HG03469 (cell line): Measurements from ENCODE around the gene EIF3B.
"Not testable (repeated sequence)": the region's sequence is repeated elsewhere in the genome, so short reads cannot be mapped to it uniquely, and the experiment has no call there.

Experiments used
- ATAC-seq: cut with Tn5 transposase; IDR thresholded peaks from one replicate; pipeline ENCODE4 v1.9.1; 2021; ENCODE audit warnings: mild to moderate bottlenecking, moderate library complexity, moderate number of reproducible peaks; ENCODE audit not compliant: unreplicated experiment

The EIF3B gene

GRCh38 chr7:2399848-2400587, 45.4 kb downstream of the EIF3B start:
- no peak for ATAC-seq

DNA sequence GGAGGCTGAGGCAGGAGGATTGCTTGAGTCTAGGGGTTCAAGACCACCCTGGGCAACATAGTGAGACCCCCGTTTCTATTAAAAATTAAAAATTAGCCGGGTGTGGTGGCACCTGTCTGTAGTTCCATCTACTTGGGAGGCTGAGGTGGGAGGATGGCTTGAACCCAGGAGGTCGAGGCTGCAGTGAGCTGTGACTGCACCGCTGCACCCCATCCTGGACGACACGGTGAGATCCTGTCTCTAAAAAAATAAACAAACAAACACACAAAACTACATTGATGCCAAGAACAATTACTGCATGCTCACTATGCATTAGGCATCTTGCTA, 48.0 kb downstream of the EIF3B start:
- ATAC-seq: no peak

DNA sequence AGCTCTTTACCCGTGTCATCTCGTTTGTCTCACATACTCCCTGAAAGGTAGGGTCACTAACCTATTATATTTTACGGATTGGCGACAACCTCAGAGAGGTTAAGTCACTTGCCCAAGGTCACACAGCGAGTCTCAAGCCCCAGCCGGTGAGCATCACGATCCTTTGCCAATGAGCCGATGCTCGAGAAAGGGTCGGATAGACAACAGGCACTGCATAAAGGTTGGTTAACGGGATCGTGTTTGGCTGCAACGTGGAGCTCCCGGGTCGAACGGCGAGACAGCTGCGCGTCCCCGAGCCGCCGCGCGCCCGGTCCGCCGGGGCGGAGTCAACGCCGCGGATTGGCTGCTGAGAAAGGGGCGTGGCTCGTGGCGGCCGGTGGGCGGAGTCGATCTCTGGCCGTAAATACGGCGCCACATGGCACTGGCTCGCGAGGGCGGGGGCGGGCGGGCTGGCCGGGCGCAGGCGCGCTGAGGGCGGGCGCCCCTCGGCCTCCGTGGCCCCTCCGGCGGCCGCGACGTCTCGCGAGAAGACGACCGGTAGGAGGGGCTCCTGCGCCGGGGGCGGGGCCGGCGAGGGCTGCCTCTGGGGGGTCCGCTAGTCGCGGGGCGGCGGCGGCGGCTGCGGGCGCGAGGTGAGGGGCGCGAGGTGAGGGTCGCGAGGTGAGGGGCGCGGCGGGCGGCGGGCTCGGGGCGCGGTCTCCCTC, 48.5 kb downstream of the EIF3B start, which contains the start of gene CHST12:
CHST12 (plus strand) TSS at position 598 of the 704 bp plus-strand sequence. CDS start 29,029 bp downstream, outside the sequence.
- ATAC-seq: peak; percentile 38

DNA sequence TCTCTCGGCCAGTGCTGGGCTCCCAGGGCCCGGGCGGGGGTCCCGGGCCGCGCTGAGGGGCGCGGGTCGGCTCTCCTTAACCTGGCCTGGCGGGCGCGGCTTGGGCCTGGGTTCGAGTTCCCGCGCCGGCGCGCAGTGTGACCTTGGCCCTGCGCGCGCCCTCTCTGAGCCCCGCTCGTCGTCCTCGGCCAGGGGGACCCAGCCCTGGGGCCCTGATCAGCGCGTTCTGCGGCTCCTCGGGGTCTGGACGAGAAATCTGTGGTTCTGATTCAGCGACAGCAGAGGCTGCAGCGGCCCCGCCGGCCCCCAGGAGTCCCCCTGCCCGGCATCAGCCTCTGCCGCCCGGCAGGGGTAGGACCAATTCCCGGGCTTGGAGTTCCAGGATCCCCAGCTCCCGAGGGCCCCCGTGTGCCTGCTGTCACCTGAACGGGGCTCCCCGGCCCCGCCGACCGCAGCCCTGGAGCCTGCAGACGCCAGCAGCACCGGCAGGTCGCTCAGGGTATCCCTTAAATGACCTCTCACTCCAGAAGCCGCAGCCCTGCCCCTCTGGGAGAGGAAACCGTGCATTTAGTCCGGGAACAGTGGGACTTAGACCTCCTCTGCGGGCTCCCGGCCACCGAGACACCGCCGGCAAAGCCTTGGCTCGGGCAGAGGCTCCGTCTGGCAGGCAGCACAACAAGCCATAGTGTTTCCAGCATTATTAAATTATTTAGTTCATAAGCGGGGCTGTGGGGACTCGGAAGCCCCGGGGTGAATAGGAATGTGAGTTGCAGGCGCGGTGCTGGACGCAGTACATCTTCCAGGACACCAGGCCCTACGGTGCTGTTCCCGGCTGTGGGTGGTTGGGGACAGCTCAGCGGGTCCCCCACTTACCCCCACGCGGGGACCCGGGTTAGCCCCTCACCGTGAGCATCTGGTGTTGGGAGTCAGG, 49.4 kb downstream of the EIF3B start:
- no peak for ATAC-seq

- no peak for ATAC-seq
These were observed 50.1 kb downstream of the EIF3B start for GRCh38 chr7:2404714-2405119.

DNA sequence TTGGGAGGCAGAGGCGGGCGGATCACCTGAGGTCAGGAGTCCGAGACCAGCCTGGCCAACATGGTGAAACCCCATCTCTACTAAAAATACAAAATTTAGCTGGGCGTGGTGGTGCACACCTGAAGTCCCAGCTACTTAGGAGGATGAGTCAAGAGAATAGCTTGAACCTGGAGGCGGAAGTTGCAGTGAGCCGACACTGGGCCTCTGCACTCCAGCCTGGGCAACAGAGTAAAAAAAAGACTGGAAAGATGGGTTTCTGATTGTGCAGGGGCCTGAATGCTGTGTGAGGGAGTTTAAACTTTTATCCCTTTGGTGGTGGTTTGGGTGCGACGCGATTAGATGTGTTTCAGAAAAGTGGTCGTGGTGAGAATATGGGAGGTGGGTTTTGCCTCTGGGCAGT, 50.6 kb downstream of the EIF3B start:
- ATAC-seq: no peak

DNA sequence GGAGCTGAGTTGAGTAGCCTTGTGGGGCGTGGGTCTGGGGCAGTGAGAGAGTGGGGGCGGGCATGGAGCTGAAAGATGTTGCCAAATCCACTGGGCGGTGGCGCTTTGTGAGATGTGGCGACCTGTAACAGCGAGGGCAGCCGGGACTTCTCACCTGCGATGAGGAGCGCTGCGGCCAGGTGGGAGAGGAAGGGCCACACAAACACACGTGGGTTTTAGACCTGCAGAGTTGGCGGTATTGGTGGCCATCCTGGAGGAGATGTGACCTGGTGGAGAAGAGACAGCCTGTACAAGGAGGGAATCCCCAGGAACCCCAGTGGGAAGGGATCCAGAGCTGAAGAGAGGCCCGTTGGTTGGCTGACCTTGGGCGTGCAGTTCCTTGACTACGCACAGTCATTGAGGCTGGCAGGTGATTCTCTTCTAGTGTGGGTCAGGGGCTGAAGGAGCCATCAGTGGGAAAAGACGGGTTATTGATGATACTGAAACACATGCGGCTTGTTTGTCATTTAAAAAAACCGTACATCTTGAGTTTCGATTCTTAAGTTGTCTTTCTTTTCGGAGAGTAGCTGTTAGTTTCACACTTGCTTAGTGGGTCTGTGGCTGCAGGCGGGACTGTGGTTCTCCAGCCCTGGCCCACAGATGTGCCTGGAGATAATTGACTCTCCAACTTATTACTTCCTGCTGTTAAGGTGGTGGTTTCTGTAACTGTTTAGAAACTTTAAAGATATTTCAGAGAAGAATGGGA, 51.1 kb downstream of the EIF3B start:
- ATAC-seq: no peak

- ATAC-seq: no peak
These were observed 55.3 kb downstream of the EIF3B start for GRCh38 chr7:2409745-2410414.

GRCh38 chr7:2411049-2411448, 56.4 kb downstream of the EIF3B start:
- ATAC-seq: no peak

DNA sequence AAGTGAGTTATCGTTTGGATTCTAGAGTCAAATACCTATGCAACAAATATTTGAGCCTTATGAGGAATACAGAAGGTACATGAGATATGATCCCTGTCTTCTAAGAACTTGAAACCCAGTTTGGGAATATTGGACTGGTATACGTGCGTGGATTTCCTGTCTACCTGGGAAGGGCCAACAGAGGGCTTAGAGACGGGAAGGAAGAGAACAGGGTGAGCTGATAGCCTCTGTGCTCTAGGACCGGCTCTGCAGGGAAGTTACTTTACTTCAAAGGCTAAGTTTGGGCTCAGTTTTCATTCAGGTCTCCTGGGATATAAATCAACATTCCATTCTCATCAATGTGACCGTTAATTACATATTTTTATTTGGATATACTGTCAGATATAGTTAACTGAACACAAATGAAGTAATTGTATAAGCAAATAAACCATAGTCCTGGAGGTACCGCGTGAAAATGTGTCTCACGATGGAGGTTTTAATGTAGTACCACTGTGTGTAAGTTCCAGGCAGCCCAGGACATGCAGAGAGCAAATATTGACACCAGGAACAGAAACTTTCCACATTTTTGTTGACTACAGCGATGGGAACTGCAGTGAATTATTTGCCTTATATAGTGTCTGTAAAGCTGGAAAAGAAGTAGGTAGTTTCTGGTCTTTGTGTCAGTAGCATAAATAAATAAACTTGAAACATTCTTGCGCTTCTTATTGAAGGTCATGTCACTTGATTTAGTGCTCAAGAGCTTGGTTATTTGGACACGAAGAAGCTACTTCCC, 57.4 kb downstream of the EIF3B start:
- no peak for ATAC-seq

- no peak for ATAC-seq
These were observed 58.1 kb downstream of the EIF3B start for GRCh38 chr7:2412587-2413201.

GRCh38 chr7:2416063-2416462, 61.4 kb downstream of the EIF3B start:
- no peak for ATAC-seq

DNA sequence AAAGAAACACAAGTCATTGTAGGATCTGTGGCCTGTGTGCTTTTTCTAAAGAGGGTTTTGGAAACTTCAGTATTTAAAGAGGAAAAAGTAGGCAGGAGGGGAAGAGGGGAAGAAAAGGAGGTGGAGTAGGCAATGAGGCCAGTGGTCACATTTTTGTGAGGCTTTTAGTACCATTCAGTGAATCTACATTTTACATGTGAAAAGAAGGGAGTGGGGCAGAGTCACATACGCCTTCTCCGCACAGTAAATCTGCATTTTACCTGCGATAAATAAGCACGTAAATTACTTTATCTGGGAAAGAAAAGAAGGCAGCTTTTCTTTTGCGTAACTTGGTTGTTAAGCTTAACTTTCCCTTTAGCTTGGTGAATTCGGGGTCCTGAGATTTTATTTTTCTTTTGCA, 62.0 kb downstream of the EIF3B start:
- no peak for ATAC-seq

DNA sequence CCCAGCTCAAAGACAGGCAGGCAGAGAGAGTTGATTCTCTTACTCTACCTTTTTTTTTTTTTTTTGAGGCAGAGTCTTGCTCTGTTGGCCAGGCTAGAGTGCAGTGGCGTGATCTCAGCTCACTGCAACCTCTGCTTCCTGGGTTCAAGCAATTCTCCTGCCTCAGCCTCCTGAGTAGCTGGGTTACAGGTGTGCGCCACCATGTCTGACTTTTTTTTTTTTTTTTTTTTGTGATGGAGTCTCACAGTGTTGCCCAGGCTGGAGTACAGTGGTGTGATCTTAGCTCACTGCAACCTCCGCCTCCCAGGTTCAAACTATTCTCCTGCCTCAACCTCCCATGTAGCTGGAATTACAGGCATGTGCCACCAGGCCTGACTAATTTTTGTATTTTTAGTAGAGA, 62.6 kb downstream of the EIF3B start:
- not testable (repeated sequence) for ATAC-seq

DNA sequence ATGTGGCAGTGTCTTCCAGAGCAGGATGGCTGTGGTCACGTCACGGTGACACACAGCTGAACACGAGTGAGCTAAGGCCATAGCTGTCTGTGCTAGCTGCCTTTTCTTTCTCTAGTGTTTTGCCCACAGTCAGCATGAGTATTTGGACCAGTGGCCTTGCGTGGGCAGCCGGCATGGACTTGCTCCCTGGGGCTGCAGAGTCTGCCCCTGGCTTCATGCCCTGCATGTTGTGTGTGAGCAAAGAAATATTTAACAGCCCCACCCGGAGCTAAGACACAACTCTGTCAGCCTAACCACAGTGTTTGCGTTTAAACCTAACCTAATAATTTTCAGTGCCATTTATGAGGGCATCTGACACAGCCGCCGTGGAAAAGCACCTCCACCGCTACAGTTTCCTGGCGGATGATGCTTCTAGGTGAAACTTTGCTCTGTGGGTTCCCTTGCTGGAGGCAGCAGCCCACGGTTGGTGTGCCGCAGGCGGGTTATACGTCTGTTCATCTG, 63.4 kb downstream of the EIF3B start:
- ATAC-seq: no peak

GRCh38 chr7:2420216-2420933, 65.7 kb downstream of the EIF3B start:
- no peak for ATAC-seq

- ATAC-seq: no peak
These were observed 67.3 kb downstream of the EIF3B start for GRCh38 chr7:2421943-2422310.

DNA sequence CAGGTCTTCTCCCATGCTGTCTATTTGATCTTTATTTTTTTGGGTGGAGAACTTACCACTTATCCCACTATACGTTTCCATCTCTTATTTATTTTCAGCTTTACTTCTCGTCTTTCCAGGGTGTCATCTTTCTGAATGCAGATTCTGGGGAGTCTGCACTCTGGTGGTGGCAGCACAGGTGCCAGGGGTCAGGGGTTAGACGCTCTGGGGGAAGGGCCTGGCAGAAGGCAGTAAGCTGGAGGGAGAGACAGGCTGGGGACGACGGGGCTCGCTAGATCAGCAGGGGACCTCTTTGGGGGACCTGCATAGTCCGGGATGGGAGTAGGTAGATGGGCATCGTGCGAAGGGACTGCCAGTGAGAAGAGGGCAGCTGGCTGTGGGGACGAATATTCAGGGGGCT, 71.1 kb downstream of the EIF3B start:
- ATAC-seq: no peak
